Activated T-cell treated with anti-CD3 and anti-CD28 coated beads, Interleukin-2, amount 50 U/mL, for 1 hour (primary cell): ENCODE data around the gene CUX1.

Experiments used
- DNase-seq: peaks from one replicate; pipeline ENCODE4 v3.0.0-alpha.2; 2020

The CUX1 gene

GRCh38 chr7:101898106-101898505 lies 80.7 kb downstream of the CUX1 start:
- no peak for DNase-seq

DNA sequence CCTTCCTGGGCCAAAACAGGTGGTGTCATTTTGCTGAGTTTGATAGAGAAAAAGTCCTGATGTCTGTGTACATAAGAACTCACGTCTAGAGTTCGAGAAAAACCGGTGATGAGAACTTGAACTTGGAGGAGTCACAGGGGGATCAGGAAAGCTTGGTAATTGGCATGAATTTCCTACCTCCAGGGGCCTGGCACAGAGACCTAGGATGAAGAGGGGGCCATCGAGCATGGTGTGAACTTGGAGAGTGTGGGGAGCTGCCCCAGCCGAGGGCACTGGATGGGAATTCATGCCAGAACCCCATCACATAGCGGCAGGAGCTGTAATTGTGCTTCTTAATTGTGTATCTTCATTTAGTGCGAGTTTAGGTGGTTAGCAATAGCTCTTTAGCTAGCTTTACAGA lies 82.2 kb downstream of the CUX1 start:
- no peak for DNase-seq

DNA sequence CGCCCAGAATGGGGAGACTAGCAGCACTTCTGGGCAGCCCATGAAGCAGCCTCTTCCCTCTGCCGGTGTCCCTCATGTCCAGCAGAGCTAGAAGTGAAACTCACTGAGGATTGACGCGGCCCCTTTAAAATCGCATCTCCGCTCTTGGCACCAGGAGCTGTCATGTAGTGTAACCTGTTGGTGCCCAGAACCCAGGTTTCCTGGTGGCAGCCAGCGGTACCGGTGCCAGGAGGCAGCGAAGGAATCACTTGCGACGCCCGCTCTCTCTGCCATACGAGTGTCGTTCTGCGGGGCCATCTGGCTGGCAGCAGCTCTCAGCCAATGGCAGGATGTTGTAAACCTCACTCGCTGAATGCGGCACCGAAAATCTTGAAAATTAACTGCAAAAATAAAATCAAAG lies 82.7 kb downstream of the CUX1 start:
- DNase-seq, result no peak

DNA sequence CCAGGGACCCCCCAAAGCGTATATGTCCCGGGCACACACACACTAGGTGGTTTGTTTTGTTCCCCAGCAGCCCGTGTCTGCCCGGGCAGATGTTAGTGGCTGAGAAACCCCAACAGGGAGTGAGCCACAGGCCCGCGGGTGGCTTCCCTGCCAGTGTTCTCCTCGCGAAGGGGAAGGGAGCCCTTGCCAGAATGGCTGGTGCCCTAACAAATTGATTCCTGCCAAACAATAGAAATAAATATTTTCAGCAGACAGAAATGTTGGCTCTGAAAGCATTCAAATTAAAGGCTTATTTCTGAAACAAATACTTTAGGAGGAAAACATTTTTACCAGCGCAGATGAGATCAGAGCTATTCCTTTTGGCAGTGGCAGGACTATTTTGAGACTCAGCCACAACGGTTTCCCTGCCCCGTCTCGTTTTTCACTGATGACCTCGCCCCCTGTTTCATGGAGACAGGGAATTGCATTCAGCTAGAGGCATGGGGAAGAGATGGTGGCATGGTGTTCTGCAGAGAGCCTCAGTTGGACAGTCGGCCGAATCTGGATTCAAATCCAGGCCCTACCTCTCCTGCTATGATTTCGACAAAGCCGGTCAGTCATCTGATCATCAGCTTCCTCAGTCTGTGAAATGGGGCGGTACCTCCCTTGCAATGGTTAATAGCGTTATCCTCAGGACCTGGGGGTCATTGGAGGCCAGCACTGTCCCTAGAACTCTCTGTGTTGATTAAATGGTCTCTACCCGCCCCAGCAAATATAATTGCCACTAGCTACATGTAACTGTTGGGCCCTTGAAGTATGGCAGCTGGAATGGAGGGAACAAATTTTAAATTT lies 84.5 kb downstream of the CUX1 start:
- no peak for DNase-seq

DNA sequence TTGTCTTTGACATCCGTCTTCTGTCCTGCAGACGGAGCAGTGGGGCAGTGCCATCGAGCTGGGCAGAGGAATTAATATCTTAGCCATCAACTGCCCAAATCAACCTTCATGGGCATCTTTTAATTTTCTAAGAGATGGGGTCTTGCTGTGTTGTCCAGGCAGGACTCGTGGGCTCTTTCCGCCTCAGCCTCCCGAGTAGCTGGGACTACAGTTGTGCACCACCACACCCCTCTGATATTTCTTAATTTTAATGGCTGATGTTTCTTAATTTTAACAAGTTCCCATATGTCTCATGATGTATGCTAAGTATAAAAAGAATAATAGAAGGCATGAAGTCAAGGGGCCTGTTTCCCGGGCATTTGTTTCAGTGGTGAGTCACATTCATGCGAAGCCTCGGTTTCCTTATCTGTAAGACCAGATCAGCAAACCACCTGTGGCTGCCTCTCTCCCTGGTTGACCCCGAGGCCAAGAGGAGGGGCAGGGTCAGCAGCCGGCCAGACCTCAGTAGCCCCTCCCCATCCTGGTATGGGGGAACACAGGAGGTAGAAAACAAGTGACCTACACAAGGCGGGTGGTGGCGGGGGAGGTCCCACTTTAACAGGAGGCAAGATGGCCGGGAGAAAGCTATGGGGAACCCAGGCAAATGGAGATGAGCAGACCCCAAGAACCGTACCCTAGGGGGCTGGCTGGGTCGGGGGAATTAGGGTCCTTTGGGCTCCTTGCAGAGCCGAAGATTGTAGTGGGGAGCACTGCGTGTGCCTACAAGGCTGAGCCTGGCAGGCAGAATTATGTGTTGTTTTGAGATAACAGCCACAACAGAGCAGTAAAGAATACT lies 85.5 kb downstream of the CUX1 start:
- DNase-seq, result no peak

GRCh38 chr7:101903515-101903868 lies 86.1 kb downstream of the CUX1 start:
- no peak for DNase-seq

- no peak for DNase-seq
Observed at GRCh38 chr7:101904019-101904418, 86.6 kb downstream of the CUX1 start.

DNA sequence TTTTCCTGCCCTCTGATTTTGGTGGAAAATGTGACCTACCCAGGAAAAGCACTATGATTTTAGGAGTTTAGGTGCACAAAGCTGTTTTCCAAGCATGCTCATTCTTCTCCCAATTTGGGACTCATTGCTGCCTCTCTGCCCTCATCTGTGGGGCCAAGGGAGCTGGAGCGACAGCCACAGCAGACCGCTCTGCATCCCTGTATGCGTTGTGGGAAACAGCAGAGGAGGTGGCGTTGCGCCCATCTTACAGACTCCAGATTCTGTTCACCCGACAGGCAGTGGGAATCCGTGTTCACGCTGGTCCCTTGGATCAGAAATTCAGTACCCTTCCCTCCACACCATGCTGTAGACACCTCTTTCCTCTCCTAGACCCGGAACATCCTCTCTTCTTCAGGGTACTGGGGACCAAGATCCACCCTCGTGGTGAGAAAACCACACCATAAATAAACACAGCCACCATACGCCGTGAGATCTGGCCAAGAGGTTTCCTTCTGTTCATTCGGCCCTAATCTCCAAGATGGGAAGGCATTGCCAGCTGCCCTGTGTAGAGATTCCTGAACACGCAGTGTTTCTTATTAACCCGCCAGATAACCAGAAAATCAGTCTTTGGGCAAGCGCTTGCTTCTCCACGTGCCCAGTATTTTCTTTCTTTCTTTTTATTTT lies 87.9 kb downstream of the CUX1 start:
- DNase-seq, result no peak

GRCh38 chr7:101906291-101907240 lies 89.1 kb downstream of the CUX1 start:
- DNase-seq, result no peak

DNA sequence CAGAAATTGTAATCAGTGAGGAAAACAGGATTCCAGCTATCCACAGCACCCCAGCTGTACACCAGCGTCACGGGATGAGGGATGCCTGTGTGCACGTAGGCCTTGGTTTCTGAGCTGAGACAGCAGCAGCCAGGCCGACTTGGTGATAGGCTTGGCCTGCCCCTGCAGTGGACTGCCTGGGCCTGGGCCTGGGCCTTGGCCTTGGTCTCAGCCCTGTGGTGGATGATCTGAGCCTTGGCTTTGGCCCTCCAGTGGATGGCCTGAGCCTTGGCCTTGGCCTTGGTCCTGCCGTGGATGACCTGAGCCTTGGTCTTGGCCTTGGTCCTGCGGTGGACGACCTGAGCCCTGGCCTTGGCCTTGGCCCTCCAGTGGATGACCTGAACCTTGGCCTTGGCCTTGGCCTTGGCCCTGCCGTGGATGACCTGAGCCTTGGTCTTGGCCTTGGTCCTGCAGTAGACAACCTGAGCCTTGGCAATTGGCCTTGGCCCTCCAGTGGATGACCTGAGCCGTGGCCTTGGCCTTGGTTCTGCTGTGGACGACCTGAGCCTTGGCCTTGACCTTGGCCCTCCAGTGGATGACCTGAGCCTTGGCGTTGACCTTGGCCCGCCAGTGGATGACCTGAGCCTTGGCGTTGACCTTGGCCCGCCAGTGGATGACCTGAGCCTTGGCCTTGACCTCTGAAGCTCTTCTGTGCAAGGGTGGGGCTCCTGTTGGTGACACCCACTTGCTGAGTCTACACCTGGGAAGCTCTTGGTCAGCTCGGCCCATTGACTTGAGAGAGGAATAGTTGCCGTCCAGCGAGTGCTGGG lies 93.8 kb downstream of the CUX1 start:
- DNase-seq, result no peak

- no peak for DNase-seq
Observed at GRCh38 chr7:101911800-101912715, 94.6 kb downstream of the CUX1 start.

GRCh38 chr7:101912716-101913110 lies 95.3 kb downstream of the CUX1 start:
- DNase-seq, result no peak

GRCh38 chr7:101913247-101913721 lies 95.9 kb downstream of the CUX1 start:
- no peak for DNase-seq

DNA sequence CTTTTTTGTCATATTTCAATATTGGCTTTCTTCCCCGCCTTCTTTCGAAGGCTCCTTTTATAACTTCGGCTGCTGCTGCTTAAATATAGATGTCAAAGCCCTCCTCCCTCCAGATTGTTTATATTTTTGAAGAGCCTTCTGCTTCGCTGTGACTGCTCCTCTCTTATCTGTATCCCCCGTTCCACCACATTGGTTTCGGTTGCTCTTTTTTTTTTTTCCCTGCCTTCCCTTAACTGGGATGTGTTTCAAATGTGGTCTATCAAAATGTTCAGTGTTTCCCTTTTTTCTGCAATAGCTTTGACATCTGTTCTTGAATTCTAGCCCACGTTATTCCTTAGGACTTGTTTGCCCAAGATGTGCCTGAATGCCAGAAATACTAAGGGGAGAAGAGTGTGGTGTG lies 96.4 kb downstream of the CUX1 start:
- no peak for DNase-seq

GRCh38 chr7:101915000-101915399 lies 97.6 kb downstream of the CUX1 start:
- no peak for DNase-seq

GRCh38 chr7:101916041-101916800 lies 98.8 kb downstream of the CUX1 start:
- DNase-seq, result no peak

DNA sequence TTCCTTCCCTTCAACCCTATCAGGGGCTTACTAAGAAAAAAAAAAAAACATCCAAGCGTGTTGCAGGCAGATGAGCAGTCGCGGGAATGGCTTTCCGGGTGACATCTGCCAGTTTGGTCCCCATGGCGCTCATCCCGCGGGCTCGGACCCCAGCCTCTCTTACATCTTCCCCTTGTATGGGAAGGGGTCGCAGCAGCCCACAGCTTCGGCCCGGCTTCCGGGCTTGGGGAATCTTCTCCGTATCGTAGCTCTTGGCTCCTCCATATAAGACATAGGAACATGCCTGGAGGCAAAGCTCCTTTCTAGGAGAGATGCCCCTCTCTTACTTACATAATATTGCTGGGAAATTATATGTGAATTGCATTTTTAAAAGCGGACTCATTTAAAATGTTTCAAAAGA lies 99.5 kb downstream of the CUX1 start:
- no peak for DNase-seq

GRCh38 chr7:101917566-101917965 lies 100.1 kb downstream of the CUX1 start:
- no peak for DNase-seq

- DNase-seq, result no peak
Observed at GRCh38 chr7:101918426-101918825, 101.0 kb downstream of the CUX1 start.
